Left renal cortex interstitium (tissue), 4 donors: ENCODE data around the gene ERAS. TPM values are rescaled to one million over a fixed set of nuclear protein-coding genes. Genes with fewer than 3 reads are reported as not detected.

Experiments used
- DNase-seq, 4 donors: peaks; one replicate each; pipeline ENCODE4 v3.0.0-alpha.2; 2013; ENCODE audit warnings: low read depth in 4 of 4, low spot score in 2 of 4, missing footprints in 1 of 4
- polyA plus RNA-seq, 4 donors: library from polyadenylated mRNA; unstranded; fragments of 120-200 nt; gene quantifications; one replicate each; pipeline ENCODE4 v1.2.1, GENCODE V29; 2013; ENCODE audit not compliant: insufficient read length in 4 of 4

ERAS gene
- polyA plus RNA-seq, result under 1 TPM in 2 of 4 donors, not detected in 2; 0.16 to 0.36 TPM

GRCh38 chrX:48826135-48826875 is at the start of gene ERAS:
Gene ERAS, plus strand, starts transcription at chrX:48826513. Its CDS starts 2,611 bp downstream, at chrX:48829124.
- no peak for DNase-seq

- DNase-seq, result no peak
These were observed 49.4 kb upstream of the ERAS start for GRCh38 chrX:48776818-48777439.

- DNase-seq, result no peak
These were observed 46.9 kb upstream of the ERAS start for GRCh38 chrX:48779399-48779798.

- no peak for DNase-seq
These were observed 44.6 kb upstream of the ERAS start for GRCh38 chrX:48781705-48782104.

- no peak for DNase-seq
These were observed 44.1 kb upstream of the ERAS start for GRCh38 chrX:48782216-48782615.

GRCh38 chrX:48782795-48783194 is 43.5 kb upstream of the ERAS start:
- no peak for DNase-seq

- DNase-seq, result no peak
These were observed 41.6 kb upstream of the ERAS start for GRCh38 chrX:48784726-48785125.

- DNase-seq, result no peak
These were observed 41.1 kb upstream of the ERAS start for GRCh38 chrX:48785186-48785539.

- no peak for DNase-seq
These were observed 40.6 kb upstream of the ERAS start for GRCh38 chrX:48785540-48786214.

GRCh38 chrX:48786341-48786800 is 39.9 kb upstream of the ERAS start, which contains the start of gene GATA1:
Gene GATA1, plus strand, starts transcription at chrX:48786590. Its CDS starts 4,520 bp downstream, at chrX:48791110.
- no peak for DNase-seq

GRCh38 chrX:48786825-48787504 is 39.3 kb upstream of the ERAS start:
- no peak for DNase-seq

- no peak for DNase-seq
These were observed 38.5 kb upstream of the ERAS start for GRCh38 chrX:48787505-48788443.

- DNase-seq, result no peak
These were observed 36.7 kb upstream of the ERAS start for GRCh38 chrX:48789366-48790220.

GRCh38 chrX:48790477-48790876 is 35.8 kb upstream of the ERAS start:
- no peak for DNase-seq

- no peak for DNase-seq
These were observed 35.1 kb upstream of the ERAS start for GRCh38 chrX:48791063-48791820.

- DNase-seq, result no peak
These were observed 34.1 kb upstream of the ERAS start for GRCh38 chrX:48792219-48792618.

GRCh38 chrX:48793935-48794334 is 32.4 kb upstream of the ERAS start:
- DNase-seq, result no peak

- DNase-seq, result no peak
These were observed 31.9 kb upstream of the ERAS start for GRCh38 chrX:48794340-48794910.
